ENCODE results near the gene GSG1L.

GRCh38 chr16:28001184-28001583, 62.3 kb downstream of the GSG1L start:
- TF ChIP-seq ELF4 (IDR thresholded peaks at IDR 0.05) (no peak), SP1 (IDR thresholded peaks at IDR 0.05) (no peak), FOXK2 (IDR thresholded peaks at IDR 0.05) (no peak), NFRKB (IDR thresholded peaks at IDR 0.05) (no peak), FOXM1 (IDR thresholded peaks at IDR 0.05; ENCODE audit: borderline replicate concordance) (no peak), ZNF384 (IDR thresholded peaks at IDR 0.05) (no peak), CTBP1 (IDR thresholded peaks at IDR 0.05; ENCODE audit: borderline replicate concordance) (no peak), BHLHE40 (IDR thresholded peaks at IDR 0.05; ENCODE audit: borderline replicate concordance) (no peak), TARDBP (IDR thresholded peaks at IDR 0.05) (no peak), FOXA1 (IDR thresholded peaks at IDR 0.05) (no peak), LEF1 (IDR thresholded peaks at IDR 0.05; ENCODE audit: borderline replicate concordance) (no peak), HDGF (IDR thresholded peaks at IDR 0.05; ENCODE audit: borderline replicate concordance) (no peak), ARNT (IDR thresholded peaks at IDR 0.05) (no peak)
